Hindlimb muscle (tissue), 1 donor: Measurements from ENCODE around the gene PTPMT1. TPM values are rescaled to one million over a fixed set of nuclear protein-coding genes. Genes with fewer than 3 reads are reported as not detected.
"Not testable (repeated sequence)": the region's sequence is repeated elsewhere in the genome, so short reads cannot be mapped to it uniquely, and the experiment has no call there.

Experiments
- DNase-seq: peaks from one replicate; pipeline ENCODE4 v3.0.0-alpha.2; 2013
- polyA plus RNA-seq: library from polyadenylated mRNA; unstranded; fragments of 120-200 nt; gene quantifications from one replicate; pipeline ENCODE4 v1.2.1, GENCODE V29; 2013; ENCODE audit not compliant: insufficient read length

PTPMT1 gene, protein sequence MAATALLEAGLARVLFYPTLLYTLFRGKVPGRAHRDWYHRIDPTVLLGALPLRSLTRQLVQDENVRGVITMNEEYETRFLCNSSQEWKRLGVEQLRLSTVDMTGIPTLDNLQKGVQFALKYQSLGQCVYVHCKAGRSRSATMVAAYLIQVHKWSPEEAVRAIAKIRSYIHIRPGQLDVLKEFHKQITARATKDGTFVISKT
- 25.4 TPM for polyA plus RNA-seq

DNA sequence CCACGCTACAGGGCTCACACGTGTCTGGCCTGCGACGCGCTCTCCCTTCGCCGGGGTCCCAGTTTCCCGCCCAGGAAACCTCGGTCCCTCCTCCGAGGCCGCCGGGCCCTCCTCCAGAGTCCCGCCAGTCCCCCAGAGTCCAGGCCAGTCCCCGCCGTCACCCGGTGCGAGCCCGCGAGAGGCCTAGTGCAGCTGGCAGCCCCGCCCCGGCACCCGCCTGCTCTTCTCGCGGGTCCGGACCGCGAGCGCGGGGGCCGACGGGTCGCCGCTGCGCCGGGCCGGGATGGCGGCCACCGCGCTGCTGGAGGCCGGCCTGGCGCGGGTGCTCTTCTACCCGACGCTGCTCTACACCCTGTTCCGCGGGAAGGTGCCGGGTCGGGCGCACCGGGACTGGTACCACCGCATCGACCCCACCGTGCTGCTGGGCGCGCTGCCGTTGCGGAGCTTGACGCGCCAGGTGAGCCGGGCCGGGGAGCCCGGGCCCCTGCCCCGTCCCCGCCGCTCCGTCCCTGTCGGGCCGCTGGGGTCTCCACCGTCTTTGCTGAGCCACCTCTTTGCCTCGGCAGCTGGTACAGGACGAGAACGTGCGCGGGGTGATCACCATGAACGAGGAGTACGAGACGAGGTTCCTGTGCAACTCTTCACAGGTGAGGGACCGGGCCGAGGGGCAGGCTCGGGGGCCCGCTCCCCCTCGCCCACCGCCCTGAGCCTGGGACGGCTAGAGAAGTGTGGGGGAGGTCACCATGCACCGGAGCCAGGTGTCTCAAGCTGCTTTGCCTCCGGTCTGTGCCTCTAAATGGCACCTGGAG lies at the start of gene PTPMT1:
TSS of gene PTPMT1 (plus strand) at position 260 of the 809 bp plus-strand sequence. CDS start at position 284, 24 bp downstream.
- peak; percentile 72 for DNase-seq

DNA sequence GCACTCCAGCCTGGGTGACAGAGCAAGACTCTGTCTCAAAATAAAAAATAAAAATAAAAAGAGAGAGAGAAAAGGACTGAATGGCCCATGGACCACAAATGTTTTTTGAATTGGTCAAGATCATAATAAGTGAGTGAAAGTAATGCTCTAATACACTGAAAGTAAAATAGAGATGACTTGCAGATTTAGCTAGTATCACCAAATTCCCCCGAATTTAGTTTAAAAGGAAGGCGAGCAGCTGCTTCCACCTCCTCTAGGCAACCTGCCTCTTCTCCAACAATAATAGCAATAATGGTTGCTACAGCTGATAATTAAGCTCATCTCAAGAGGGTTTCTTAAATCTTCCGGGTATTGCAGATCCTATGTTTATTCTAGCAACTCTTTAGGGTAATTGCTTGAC lies 49.2 kb upstream of the PTPMT1 start:
- no peak for DNase-seq

DNA sequence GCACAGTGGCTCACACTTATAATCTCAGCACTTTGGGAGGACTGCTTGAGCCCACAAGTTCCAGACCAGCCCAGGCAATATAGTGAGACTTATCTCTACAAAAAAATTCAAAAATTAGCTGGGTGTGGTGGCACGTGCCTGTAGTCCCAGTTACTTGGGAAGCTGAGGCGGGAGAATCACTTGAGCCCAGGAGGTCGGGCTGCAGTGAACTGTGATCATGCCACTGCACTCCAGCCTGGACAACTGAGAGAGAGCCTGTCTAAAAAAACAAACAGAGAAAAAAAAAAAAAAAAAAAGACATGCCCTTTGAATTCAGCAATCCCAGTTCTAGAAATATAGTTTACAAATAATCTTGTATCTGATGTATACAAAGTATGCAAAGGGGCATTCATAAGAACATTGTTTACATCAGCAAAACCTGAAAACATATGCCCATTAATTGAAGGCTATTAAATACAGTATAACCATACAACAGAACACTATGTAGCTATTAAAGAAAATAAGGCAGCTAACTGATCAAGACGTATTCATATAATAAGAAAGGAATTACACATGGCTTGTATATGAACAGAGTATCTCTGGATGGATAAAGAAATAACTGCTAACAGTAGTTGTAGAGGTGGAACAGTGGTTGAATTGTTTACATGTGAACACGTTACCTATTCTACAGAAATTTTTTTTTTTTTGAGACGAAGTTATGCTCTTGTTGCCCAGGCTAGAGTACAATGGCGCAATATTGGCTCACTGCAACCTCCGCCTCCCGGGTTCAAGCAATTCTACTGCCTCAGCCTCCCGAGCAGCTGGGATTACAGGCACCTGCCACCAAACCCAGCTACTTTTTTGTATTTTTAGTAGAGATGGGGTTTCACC lies 48.2 kb upstream of the PTPMT1 start:
- no peak for DNase-seq

DNA sequence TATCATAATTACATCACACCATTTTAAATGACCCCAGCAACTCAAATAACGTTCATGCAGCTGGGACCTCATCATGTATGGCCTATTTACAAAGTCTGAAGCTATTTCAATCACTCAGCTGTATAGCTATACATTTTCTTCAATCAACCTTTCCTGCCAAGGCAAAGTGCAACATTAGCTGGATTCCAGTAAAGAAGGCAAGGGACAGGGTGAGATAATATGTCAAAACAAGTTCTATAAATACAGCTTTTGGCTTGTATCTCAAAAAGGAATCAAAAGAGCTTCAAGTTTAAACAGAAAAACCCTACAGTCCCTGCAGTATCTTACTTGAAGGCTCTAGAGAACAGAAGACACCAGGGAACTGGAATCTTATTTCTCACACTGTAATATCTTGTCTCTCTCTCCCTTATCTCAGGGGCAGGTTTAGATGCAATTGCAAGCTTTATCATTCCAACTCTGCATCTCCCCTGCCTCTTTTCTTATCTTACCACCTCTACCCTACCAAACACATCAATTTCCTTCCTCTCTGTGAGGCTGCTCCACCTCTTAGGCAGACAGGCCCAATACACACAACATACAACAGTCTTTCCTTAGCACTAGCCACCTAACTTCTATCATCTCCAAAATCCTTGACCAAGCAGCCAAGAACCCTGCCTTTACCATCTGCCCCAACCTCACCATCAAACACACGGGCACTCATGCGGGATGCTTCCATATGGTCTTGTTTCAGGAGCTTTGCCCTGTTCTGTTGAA lies 47.0 kb upstream of the PTPMT1 start:
- no peak for DNase-seq

DNA sequence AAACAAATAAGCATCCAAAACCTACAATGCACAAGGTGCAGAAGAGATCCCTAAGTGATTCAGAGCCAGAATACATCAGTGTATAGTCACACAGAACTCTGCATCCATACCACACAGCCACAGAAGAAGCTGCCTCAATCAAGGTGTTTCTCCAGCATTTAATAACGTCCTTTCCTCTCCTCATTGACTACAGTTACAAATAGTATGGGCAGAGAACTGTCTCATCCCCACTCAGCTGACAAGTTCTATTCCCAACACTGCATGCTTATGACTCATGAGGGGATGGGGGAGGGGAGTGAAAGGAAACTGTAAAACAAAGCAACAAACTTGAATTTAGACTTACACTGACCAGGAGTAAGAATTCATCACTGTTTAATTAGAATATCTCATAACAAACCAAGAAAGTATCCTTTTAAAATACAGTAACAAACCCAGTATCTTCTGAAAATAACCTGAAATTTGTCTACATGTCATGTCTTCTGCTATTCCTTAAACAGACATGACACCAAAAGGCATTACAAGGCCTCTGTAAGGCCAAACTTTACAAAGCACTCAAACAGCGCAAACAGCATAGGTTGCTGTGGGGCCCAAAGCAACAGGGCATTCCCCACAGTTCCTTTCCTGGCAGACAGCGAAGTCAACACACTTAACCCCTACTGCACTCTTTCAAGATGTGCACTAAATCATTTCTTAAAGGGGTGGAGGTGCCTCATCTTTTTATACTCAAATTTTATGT lies 41.7 kb upstream of the PTPMT1 start:
- DNase-seq: peak; percentile 56

DNA sequence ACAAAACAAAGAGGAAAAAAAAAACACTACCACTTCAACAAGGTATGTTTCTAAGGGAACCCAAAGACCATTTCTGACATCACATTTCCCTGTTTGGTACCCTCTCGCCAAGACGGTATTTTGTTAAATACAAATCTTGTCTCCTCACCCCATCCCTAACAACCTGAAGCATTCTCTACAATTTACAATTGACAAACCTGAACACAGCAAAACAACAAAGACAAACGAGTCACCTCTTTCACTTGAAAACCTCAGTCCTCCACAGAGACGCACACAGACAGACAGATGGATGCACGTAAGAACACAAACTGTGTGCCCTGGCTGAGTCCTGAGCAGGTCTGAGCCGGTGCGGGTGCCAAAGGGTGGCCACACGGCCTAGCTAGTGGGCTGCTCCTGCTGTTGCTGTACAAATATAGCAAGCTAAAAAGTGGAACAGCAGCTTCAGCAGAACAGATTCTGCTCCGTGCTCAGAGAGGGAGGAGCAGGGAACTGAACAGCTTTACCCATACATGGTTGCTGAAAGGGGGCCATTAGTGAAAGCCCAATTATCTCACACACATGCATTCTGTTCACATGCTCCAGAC lies 41.0 kb upstream of the PTPMT1 start:
- DNase-seq: no peak

DNA sequence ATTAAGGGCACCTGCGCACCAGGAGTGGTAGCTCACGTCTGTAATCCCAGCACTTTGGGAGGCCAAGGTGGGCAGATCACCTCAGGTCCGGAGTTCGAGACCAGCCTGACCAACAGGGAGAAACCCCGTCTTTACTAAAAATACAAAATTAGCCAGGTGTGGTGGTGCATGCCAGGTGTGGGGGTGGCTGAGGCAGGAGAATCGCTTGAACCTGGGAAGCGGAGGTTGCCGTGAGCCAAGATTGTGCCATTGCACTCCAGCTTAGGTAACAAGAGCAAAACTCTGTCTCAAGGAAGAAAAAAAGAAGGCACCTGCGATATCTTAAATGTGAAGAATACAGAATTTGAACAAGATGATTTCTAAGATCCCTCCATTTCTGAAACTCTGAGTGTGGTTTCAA lies 39.4 kb upstream of the PTPMT1 start:
- DNase-seq: not testable (repeated sequence)

DNA sequence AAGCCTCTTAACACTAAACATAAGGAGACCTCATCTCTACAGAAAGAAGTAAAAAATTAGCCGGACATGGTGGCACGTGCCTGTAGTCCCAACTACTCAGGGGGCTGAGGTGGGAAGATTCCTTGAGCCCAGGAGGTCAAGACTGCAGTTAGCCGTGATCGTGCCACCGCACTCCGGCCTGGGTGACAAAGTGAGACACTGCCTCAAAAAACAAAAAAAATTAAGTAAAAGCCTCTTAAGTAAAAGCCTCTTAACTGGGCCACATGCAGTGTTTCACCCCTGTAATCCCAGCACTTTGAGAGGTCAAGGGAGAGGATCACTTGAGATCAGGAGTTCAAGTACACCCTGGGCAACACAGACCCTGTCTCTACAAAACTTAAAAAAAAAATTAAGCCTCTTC lies 38.2 kb upstream of the PTPMT1 start:
- DNase-seq: no peak

DNA sequence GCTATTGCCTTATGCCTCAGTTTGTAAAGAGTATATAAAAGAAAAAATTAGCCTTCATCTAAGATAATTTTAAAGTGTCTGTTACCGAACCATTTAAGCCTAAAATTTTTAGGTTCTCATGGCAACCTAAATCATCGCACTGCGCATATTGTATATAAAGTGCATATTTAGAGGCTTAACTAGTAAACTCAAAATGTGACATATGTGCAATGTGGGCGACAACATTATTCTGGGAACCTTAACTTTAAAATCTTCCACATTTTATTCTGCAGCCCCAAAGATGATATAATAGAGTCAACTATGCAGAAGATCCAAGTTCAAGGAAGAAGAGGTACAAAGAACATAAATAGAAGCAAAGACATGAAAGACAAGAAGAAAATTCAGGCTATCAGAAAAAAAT lies 35.4 kb upstream of the PTPMT1 start:
- DNase-seq: no peak

DNA sequence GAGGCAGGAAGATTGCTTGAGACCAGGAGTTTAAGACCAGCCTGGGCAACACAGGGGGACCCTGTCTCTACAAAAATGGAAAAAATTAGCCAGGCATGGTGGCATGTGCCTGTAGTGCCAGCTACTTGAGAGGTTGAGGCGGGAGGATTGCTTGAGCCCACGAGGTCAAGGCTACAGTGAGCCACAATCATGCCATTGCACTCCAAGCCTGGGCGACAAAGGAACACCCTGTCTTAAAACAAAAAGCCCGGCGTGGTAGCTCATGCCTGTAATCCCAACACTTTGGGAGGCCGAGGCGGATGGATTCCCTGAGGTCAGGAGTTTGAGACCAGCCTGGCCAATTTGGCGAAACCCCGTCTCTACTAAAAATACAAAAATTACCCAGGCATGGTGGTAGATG lies 34.7 kb upstream of the PTPMT1 start:
- DNase-seq: not testable (repeated sequence)

DNA sequence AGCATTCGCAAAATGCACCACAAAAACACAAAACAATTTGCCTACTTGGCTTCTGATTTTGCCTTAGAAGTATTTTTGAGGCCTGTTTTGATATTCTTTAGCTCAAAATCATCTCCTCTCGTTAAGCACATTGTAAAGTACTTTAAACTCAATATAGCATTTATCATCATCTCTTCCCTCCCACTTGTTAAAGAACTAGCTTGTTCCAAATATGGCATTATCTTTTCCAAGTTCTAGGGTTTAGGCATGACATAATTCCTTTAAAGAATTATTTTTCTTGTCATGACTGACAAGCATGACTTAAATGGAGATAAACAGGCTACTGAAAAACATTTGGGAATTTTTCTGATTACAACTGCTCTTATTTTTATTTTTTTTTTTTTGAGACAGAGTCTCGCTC lies 33.7 kb upstream of the PTPMT1 start:
- DNase-seq: no peak

DNA sequence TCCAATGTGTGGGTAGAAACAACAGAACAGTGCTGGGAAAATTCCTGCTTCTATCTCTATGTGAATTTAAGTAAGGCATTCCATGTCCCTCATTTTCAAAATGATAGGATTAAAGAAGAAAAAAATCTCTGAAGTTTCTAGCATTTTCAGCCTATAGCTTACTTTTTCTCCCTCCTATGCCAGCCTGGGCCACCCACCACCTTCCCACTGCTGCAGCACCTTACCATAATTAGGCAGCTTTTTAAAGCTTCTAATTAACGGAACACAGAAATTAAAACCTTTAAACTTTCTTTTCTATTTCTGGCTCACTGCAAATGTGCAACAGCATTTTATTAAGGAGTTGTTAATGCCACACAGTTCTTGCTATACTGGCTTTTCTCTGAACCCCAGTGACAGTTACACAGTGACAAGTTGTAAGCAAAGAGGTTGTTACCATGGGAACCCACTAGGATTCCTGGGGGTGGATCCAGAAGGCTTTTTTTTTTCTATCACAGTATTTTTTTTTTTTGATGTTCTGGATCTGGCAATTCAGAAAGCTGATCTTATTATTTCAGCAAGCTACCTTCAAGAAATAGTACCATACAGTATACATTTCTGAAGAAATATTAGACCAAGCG lies 32.7 kb upstream of the PTPMT1 start:
- no peak for DNase-seq

DNA sequence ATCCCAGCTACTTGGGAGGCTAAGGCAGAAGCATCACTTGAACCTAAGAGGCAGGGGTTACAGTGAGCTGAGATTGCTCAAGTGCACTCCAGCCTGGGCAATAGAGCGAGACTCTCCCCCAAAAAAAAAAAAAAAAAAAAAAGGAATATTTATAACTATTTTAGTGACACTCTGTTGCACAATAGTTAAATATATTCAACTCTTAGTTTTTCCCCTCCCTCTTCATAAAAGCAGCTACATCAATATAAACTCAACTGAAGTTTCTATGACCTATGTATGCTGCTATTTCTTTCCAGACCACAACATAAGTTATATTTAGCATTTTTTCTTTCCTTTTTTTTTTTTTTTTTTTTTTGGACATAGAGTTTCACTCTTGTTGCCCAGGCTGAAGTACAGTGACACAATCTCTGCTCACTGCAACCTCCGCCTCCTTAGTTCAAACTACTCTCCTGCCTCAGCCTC lies 31.7 kb upstream of the PTPMT1 start:
- DNase-seq: no peak

DNA sequence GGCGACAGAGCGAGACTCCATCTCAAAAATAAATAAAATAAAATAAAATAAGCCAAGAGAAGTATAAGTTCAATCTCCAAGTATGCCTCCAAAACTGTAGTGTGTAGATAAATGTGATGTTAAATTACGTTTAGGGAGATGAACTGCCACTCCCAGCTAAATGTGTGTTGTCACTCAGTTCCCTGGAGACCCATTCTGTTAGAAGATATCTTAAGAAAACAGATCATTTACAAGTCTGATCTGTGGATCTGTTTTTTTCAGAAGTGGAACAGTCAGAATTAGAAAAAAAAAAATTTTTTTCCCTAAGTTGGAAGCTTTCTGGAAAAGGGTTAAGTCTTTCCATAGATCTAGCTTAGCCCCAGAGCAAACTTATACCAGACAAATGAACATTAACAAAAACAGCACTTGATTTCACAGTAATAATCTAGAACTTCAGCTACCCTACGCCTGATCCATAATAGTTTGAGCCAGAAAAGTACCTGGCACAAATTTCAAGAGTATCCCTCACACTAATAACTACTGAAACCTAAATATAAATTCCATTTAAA lies 30.6 kb upstream of the PTPMT1 start:
- no peak for DNase-seq

DNA sequence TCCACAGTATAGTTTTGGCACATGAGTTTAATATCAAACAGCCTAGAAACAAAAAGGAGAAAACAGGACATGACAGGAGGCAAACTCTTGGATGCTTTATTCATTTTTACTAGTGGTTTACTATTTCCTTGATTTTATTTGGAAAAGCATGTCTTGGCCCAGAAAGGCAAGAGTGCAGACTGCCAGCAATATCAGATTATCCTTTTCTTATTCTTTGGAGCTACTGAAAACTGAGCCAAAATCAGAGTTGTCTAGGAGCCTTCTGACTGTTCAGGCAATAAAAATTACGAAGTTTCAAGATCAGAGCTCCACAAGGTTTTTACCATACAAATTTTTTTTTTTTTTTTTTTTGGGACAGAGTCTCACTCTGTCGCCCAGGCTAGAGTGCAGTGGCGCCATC lies 28.5 kb upstream of the PTPMT1 start:
- peak; percentile 22 for DNase-seq

DNA sequence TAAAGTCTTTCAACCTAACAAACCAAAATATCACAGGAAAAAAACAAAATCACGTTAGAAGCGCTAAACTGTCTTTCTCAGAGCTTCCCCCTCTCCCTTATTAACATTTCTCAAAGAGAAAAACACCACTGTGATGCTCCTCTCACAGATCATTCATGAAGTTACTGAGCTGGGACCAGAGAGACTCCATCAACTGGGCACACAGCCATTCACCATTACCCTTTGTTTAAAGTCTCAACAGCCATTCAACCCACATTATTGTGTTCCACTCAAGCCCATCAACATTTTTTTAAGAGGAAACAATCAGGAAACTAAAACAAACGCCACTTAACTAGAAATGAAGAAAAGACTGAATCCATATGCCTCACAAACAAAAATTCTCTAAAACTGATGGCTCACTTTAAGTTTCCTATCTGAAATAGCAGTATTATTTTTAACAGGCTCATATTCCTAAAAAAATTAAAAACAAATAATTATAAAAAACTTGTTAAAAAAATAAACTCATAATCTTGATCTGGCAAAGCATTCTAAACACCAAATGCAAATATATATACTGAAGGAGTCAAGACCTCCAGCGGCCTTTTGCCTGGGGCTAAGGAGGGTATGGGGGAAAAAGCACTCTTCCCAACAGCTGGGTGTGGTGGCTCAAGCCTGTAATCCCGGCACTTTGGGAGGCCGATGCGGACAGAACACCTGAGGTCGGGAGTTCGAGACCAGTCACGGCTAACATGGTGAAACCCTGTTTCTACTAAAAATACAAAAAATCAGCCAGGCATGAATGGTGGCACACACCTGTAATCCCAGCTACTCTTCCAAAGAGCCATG lies 26.4 kb upstream of the PTPMT1 start:
- DNase-seq: no peak

DNA sequence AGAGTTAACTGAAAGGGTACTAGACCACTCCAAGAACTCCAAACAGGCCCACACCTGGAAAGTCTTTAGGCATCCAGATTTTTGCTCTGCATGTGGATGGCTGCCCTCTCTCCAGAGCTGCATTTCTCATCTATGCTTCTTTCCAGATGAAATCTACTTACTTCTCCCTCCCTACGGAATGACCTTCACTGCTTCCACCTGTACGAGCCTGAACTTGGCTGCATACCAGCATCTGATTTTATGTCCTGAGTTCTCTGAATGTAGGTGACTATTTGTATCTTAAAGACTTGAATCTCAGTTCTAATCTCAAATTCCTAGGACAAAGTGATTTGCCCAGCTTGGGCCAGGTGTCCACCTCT lies 25.7 kb upstream of the PTPMT1 start:
- DNase-seq: no peak

DNA sequence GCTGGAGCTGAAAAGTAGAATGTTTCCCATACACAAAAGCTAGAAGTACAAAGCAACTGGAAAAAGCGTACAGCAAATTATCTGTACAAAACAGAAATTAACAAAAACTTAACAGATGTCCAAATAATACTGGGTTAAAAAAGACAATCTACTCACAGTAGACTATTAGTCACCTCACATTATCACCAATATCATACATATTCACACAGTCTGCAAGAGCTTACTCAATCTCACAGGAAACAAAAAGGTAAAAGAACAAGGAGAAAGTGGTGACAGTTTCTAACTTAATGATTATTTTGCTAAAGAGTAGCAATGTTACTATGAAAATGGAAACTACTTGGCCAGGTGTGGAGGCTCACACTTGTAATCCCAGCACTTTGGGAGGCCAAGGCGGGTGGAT lies 24.3 kb upstream of the PTPMT1 start:
- DNase-seq: no peak

DNA sequence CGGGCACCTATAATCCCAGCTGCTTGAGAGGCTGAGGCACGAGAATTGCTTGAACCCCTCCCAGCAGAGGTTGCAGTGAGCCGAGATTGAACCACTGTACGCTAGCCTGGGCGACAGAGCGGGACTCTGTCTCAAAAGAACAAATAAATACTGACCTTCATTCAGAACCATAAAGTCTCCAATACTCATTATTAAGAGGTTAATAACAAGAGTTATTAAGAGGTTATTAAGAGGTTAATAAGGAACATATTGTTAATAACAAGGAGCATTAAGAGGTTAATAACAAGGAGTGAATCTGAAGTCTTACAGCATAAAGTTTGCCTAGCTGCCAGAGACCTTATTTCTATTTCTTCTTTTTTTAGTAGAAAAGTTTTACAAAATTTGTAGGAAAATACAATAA lies 20.1 kb upstream of the PTPMT1 start:
- DNase-seq: no peak

DNA sequence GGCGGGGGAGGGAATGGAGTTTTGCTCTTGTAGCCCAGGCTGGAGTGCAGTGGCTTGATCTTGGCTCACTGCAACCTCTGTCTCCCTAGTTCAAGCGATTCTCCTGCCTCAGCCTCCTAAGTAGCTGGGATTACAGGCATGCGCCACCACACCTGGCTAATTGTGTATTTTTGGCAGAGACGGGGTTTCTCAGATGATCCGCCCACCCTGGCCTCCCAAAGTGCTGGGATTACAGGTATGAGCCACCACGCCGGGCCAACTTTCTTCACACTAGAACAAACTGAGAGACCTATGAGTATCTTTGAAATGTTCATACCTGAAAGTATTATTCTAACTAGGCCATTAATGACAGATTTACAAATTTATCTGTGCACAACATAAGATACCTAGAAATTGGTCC lies 19.1 kb upstream of the PTPMT1 start:
- not testable (repeated sequence) for DNase-seq
